Liver (tissue), 2 donors: ENCODE measurements around the gene DRGX.

Source experiments
- REST ChIP-seq: IDR thresholded peaks from 2 replicates; pipeline ENCODE4 v1.6.1; 2016; ENCODE audit warnings: antibody characterized with exemption, mild to moderate bottlenecking
- TAF1 ChIP-seq: conservative IDR thresholded peaks from 2 replicates; pipeline ENCODE4 v1.6.1; 2016; ENCODE audit warnings: antibody characterized with exemption, mild to moderate bottlenecking
- donor health status: healthy.

DNA sequence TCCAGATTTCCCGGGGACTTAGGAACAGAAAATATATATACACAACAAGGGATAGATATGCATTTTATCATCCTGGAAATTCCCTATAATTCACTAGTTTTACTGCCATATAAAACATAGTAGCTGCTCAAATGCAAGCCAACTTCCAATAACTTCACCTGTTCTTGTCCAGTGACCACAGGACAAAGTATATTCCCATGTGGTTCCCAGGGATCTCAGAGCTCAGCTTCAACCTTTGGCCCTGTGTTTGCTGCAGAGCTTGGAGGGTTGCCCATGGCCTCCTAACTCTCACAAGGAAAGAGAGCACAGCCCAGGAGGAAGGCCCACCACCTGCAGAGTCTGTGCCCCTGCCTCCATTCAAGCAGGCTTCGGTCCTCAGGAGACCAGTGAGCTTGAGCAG lies 4.5 kb upstream of the DRGX start:
- TF ChIP-seq TAF1 (no peak), REST (no peak)
